ENCODE measurements around the gene AP1B1.
A peak's percentile ranks its signal among the peaks of the same experiment; 100 is the strongest.

The AP1B1 gene

DNA sequence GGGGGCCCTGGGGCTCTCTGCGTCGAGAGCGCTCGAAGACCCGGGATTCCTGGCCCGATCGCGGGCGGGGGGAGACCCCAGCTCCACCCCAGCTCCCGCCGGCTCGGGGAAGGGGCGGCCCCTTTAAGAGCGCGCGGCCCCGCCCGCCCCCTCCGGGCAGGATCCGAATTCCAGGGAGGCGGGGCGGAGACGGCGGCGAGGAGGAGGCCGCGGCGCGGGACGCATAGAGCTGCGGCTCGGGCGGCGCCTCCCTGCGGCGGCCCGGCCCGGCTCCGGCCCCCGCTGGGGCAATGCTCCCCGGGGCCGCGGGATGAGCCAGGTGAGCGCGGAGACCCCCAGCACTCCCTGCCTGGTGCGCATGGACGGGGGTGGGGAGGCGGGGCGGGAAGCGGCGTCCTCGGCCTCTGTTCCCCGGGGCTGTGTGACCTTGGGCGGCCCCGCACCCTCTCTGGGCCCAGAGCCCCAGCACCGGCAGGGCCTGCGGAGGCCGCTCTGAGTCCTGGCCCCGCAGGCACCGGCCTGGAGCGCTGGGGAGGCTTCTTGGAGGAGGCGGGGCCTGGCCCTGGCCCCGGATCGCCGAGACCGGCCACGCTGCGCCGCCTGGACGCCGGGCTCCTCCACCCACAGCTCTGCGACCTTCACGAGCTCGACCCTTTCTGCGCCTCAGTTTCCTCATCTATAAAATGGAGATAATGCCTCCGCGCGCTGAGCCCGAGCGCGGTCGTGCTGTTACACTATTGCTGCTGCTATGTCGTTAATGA, 81.4 kb downstream of the AP1B1 start:
- DNase-seq (ENCODE audit: low spot score) = peak; percentile 54
- Mint-ChIP-seq H3K4me3 (peak overlapping the region; percentile 78), H3K27me3 (ENCODE audit: low read depth) (peaks cover 12% of the 10 kb centered on the region), H3K27ac (no peak overlapping the region), H3K9me3 (no peaks in the 10 kb centered on the region), H3K36me3 (ENCODE audit: low read depth) (no peaks in the 10 kb centered on the region), H3K4me1 (ENCODE audit: low read depth) (peaks cover 8% of the 10 kb centered on the region)

DNA sequence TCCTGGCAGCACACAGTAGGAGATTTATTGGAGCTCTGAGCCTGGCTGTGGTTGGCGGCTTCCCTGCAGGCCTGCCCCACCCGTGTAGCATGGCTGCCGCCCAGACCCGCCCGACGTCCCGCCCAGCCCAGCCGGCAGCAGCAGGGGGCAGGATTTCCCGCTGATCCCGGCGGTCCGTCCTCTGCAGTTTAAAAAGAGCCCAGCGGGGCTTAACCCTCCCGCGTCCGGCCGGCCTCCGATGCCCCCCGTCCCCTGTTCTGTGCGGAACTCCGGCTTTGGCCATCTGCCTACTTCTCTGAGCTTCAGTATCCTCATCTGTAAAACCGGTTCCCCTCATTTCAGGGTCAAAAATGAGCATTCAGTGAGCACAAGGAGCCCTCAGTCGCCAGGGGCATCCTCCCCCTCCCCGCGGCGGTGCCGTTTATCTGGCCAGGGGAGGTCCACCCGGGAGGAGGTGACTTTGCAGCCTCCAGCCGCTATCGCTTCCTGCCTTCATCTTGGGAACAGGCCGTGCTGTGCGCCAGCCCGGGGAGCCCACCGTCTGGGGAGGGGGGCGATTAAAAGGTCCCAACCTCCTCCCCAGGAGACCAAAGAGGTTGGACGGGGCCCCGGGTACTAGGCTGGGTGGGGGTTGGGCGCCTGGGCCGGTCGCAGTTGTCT, 82.1 kb downstream of the AP1B1 start, which contains the start of gene GAS2L1:
Gene GAS2L1 (plus strand): TSS at position 476 of the 660 bp plus-strand sequence. CDS start 1,456 bp downstream, outside the sequence.
- H3K36me3 Mint-ChIP-seq (ENCODE audit: low read depth) = peaks cover 2% of the 10 kb centered on the region
- peak within 1 kb of the TSS; percentile 78 for H3K4me3 Mint-ChIP-seq
- peaks cover 8% of the 10 kb centered on the region for H3K4me1 Mint-ChIP-seq (ENCODE audit: low read depth)
- no peaks in the 10 kb centered on the region for H3K9me3 Mint-ChIP-seq
- peaks cover 12% of the 10 kb centered on the region for H3K27me3 Mint-ChIP-seq (ENCODE audit: low read depth)
- peak; percentile 50 for DNase-seq (ENCODE audit: low spot score)
- peak within 1 kb of the TSS; percentile 20 for H3K27ac Mint-ChIP-seq

DNA sequence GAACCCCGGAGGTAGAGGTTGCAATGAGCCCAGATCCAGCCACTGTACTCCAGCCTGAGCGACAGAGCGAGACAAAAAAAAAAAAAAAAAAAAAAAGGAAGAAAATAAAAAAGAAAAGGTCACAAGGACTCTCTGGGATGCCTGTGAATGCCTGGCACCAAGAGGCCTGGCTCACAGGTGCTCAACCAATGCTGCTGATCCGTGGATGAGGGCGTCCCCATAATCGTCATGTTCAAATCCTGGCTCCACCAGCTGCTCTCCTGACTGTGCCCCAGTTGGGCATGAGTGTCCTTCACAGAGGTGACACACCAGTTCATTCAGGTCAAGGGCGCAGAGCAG, 82.6 kb downstream of the AP1B1 start:
- Mint-ChIP-seq H3K4me1 (ENCODE audit: low read depth) (peaks cover 6% of the 10 kb centered on the region), H3K27ac (peak overlapping the region; percentile 20), H3K36me3 (ENCODE audit: low read depth) (peaks cover 7% of the 10 kb centered on the region), H3K4me3 (peak overlapping the region; percentile 78), H3K9me3 (no peaks in the 10 kb centered on the region), H3K27me3 (ENCODE audit: low read depth) (peaks cover 12% of the 10 kb centered on the region)
- DNase-seq (ENCODE audit: low spot score) = no peak

DNA sequence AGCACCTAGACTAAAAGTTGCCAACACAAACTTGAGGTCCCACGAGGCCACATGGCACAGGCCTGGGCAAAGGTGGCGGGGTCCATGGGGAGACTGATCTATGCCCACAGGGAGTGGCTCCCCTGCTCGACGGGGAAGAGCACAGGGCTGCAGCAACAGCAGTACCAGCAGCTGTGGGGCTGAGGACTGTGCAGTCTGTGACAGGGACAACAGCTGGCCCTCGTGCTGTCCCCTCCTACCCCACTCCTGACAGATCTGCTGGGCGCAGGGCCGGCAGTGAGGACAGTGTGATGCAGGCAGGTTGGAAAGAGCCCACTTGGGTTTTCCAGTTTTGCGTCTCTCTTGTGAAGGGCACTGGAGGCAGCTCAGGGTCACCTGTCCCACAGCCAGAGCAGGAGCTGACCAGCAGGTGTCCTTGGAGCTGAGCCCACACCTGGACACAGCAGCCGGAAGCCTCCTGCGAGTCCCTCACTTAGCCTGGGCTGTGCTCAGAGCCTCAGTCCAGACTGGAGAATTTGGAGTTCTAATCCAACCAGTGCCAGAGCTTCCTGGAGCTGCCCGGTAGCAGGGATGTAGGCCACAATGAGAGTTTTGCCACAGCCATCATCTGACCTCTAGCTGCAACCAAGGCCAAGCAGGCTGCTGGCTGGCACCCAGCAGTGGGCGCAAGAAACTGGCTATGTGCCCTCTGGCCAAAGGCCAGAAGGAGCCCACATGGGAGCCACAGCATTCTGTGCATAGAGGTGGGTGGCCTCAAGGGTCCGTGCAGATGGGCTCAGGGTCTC, 85.5 kb downstream of the AP1B1 start:
- Mint-ChIP-seq H3K36me3 (ENCODE audit: low read depth) (peaks cover 31% of the 10 kb centered on the region), H3K9me3 (no peaks in the 10 kb centered on the region), H3K27ac (no peak overlapping the region)

DNA sequence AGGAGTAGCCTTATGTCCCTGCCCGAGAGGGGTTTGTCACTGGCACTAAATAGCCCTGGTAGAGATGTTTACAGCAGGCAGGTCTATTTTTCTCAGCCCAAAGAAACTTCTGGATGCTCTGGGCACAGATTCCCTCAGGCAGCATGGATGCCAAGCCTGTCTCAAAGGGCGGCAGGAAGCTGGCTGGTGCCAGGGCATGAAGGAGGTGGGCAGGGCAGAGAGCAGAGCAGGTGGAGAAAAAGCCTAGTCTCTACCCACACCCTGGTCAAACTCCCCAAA, 86.0 kb downstream of the AP1B1 start:
- Mint-ChIP-seq H3K9me3 (no peaks in the 10 kb centered on the region), H3K4me1 (ENCODE audit: low read depth) (peaks cover 6% of the 10 kb centered on the region), H3K27me3 (ENCODE audit: low read depth) (peaks cover 10% of the 10 kb centered on the region), H3K27ac (no peak overlapping the region), H3K4me3 (no peak overlapping the region), H3K36me3 (ENCODE audit: low read depth) (peaks cover 36% of the 10 kb centered on the region)
- DNase-seq (ENCODE audit: low spot score) = no peak

More for the DNA sequence above, 85.5 kb downstream of the AP1B1 start:
- H3K27me3 Mint-ChIP-seq (ENCODE audit: low read depth) = peaks cover 12% of the 10 kb centered on the region
- H3K4me1 Mint-ChIP-seq (ENCODE audit: low read depth) = peaks cover 6% of the 10 kb centered on the region
- no peak for DNase-seq (ENCODE audit: low spot score)
- no peak overlapping the region for H3K4me3 Mint-ChIP-seq

DNA sequence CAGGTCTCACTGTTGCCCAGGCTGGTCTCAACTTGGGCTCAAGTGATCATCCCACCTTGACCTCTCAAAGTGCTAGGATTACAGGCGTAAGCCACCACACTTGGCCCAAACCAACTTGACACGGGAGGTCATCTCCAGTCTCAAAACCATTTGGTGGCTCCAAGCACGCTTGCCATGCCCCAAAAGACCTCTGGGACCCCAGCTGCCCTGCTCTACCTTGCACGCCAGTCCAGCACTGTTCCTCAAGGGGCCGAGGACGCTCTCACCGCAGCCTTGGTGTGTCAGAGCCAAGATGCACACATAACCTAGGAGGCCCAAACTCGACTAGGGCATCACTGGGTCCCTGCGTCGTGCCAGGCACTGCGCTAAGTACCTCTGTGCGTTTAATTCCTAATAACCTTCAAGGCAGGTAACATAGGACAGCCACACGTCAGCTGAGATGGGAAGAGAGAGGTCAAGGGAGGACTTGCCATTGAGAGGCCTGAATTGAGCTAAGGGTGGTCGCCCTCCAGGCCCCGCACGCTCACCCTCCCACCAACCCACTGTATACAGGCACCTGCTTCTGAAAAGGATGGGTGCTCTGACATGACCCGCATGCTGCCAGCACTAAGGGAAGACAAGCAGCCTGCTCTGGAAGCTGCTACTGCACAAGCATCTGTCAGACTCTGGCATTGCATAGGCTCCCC, 86.5 kb downstream of the AP1B1 start:
- Mint-ChIP-seq H3K27me3 (ENCODE audit: low read depth) (peaks cover 9% of the 10 kb centered on the region), H3K9me3 (no peaks in the 10 kb centered on the region), H3K27ac (no peak overlapping the region), H3K4me3 (no peak overlapping the region), H3K36me3 (ENCODE audit: low read depth) (peaks cover 41% of the 10 kb centered on the region), H3K4me1 (ENCODE audit: low read depth) (peaks cover 6% of the 10 kb centered on the region)
- no peak for DNase-seq (ENCODE audit: low spot score)

DNA sequence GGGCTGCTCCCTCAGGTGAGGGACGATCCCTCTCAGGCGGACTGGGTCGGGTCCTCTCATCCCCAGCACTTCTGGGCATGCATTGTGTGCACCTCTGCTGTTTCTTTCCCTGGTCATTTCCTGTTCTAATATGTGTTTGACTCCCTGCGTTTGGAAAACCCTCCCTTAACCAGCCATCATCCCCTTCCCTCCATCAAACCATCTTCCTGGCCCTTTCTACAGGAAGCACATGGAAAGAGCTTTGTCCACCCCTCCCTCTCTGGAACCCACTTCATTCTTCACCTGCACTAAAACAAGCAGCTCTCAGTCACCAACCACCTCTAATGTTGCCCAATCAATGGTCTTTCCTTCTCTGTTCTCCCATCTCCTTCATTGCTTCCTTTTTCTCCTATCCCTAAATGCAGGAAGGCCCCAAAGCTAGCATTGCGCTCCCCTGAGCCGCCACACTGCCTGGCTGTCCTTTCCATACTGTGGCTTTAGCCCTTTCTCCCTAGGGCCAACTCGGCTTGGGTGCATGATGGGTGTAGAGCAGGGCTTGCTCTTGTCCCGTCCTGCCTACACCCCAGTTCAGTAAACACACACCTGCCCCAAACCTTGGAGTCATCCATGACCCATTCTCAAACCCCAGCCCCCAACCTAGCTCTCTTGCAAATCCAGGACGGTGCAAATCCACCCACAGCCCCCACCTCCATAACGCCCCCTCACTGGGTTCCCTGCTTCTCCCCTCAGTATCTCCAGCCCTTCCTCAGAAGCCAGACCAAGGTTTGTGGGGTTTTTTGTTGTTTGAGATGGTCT, 87.4 kb downstream of the AP1B1 start:
- no peak overlapping the region for H3K27ac Mint-ChIP-seq
- peaks cover 6% of the 10 kb centered on the region for H3K27me3 Mint-ChIP-seq (ENCODE audit: low read depth)
- H3K4me1 Mint-ChIP-seq (ENCODE audit: low read depth) = peaks cover 2% of the 10 kb centered on the region
- DNase-seq (ENCODE audit: low spot score) = no peak
- H3K36me3 Mint-ChIP-seq (ENCODE audit: low read depth) = peaks cover 47% of the 10 kb centered on the region
- H3K9me3 Mint-ChIP-seq = no peaks in the 10 kb centered on the region
- H3K4me3 Mint-ChIP-seq = no peak overlapping the region

DNA sequence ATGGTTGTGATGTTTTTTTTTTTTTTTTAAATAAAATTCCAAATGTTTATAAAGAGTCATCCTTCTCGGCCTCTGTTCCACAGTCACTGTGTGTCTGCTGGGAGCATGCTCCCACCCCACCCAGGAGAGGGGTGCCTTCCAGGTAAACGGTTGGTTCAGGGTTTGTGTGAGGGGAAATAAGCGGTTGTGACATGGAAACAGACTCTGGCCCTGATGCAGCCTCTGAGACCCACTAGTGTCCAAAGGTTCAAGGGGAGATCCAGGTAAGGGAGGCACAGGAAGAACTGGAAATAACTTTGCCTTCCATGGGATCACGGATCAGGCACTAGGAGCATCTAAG, 87.9 kb downstream of the AP1B1 start:
- Mint-ChIP-seq H3K36me3 (ENCODE audit: low read depth) (peaks cover 53% of the 10 kb centered on the region), H3K27ac (no peak overlapping the region), H3K4me1 (ENCODE audit: low read depth) (no peaks in the 10 kb centered on the region), H3K4me3 (no peak overlapping the region), H3K27me3 (ENCODE audit: low read depth) (peaks cover 4% of the 10 kb centered on the region), H3K9me3 (no peaks in the 10 kb centered on the region)
- DNase-seq (ENCODE audit: low spot score) = no peak

DNA sequence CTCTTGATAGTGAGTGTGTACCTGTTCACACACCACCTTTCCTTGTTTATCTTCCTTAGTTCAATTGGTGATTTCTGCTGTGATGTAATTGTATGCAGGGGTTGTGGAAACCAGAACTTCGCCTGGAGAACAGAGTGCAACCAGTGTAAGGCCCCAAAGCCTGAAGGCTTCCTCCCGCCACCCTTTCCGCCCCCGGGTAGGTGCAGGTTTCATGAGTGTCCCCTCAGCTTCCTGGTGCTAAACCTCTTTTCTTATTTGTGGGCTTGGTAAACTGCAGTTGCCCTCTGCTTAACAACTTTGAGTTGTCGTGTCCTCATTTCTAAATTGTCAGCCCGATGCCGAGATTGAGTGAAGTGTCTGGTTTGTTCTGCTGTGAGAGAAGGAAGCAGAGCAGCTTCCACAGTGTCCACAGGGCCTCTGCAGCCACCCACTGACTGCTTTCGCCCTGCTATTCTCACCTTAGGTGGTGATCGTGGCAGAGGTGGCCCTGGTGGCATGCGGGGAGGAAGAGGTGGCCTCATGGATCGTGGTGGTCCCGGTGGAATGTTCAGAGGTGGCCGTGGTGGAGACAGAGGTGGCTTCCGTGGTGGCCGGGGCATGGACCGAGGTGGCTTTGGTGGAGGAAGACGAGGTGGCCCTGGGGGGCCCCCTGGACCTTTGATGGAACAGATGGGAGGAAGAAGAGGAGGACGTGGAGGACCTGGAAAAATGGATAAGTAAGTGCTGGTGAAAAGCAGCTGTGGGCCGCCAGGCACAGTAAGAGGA, 89.1 kb downstream of the AP1B1 start:
- no peaks in the 10 kb centered on the region for H3K27me3 Mint-ChIP-seq (ENCODE audit: low read depth)

DNA sequence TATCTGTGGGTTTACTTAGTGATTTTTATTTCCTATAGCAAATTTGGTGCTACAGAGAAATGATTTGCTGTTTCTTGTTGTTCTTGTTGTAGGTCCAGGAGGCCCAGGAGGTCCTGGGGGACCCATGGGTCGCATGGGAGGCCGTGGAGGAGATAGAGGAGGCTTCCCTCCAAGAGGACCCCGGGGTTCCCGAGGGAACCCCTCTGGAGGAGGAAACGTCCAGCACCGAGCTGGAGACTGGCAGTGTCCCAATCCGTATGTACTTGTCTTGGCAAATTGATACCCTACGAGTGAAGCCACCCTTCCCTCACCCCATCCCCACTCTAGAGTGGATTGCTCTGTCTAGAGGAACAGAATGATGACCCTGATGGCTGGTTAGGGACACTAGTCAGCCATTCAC, 89.7 kb downstream of the AP1B1 start:
- no peaks in the 10 kb centered on the region for H3K27me3 Mint-ChIP-seq (ENCODE audit: low read depth)
- no peak overlapping the region for H3K4me3 Mint-ChIP-seq
- no peaks in the 10 kb centered on the region for H3K9me3 Mint-ChIP-seq
- H3K27ac Mint-ChIP-seq = no peak overlapping the region
- no peaks in the 10 kb centered on the region for H3K4me1 Mint-ChIP-seq (ENCODE audit: low read depth)
- DNase-seq (ENCODE audit: low spot score) = no peak
- H3K36me3 Mint-ChIP-seq (ENCODE audit: low read depth) = peaks cover 63% of the 10 kb centered on the region

More for the DNA sequence above, 89.1 kb downstream of the AP1B1 start:
- Mint-ChIP-seq H3K27ac (no peak overlapping the region), H3K36me3 (ENCODE audit: low read depth) (peaks cover 57% of the 10 kb centered on the region), H3K4me3 (no peak overlapping the region), H3K9me3 (no peaks in the 10 kb centered on the region), H3K4me1 (ENCODE audit: low read depth) (no peaks in the 10 kb centered on the region)
- DNase-seq (ENCODE audit: low spot score) = no peak

DNA sequence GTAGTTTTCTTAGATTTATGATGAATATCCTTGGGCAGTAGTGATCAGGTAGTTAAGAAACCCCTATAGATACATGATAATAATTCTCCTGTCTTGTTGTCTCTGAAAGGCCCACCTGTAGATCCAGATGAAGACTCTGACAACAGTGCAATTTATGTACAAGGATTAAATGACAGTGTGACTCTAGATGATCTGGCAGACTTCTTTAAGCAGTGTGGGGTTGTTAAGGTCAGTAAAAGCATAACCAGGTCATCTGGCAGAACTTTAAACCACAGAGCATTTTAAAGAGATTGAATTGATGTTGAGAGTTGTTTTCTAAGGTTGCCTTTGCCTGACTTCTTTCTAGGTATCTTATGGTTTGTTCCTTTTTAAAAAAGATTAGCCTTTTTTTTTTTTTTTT, 96.0 kb downstream of the AP1B1 start:
- H3K27ac Mint-ChIP-seq = no peak overlapping the region
- no peaks in the 10 kb centered on the region for H3K27me3 Mint-ChIP-seq (ENCODE audit: low read depth)
- H3K9me3 Mint-ChIP-seq = no peaks in the 10 kb centered on the region
- peaks cover 4% of the 10 kb centered on the region for H3K4me1 Mint-ChIP-seq (ENCODE audit: low read depth)
- DNase-seq (ENCODE audit: low spot score) = no peak
- H3K4me3 Mint-ChIP-seq = no peak overlapping the region
- H3K36me3 Mint-ChIP-seq (ENCODE audit: low read depth) = peaks cover 77% of the 10 kb centered on the region

DNA sequence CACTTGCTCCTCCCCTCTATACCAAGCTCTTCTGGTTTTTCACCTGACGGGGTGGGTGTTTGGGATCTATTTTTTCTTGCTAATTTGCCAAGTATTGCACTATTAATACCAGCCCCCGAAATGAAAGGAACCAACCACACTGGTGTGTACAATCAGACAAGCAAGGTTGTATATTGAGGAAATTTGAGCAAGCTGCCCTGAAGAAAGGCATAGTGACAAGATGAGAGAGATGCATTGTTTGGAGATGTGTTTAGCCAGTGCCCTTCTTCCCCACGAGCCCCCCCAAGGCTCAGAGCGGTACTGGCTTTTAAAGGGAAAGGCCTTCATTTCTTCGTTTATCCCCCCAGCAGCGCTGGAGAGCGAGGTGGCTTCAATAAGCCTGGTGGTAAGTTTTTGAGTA, 97.2 kb downstream of the AP1B1 start:
- Mint-ChIP-seq H3K36me3 (ENCODE audit: low read depth) (peaks cover 76% of the 10 kb centered on the region), H3K27me3 (ENCODE audit: low read depth) (no peaks in the 10 kb centered on the region), H3K27ac (no peak overlapping the region), H3K9me3 (no peaks in the 10 kb centered on the region), H3K4me3 (no peak overlapping the region), H3K4me1 (ENCODE audit: low read depth) (peaks cover 4% of the 10 kb centered on the region)
- no peak for DNase-seq (ENCODE audit: low spot score)

DNA sequence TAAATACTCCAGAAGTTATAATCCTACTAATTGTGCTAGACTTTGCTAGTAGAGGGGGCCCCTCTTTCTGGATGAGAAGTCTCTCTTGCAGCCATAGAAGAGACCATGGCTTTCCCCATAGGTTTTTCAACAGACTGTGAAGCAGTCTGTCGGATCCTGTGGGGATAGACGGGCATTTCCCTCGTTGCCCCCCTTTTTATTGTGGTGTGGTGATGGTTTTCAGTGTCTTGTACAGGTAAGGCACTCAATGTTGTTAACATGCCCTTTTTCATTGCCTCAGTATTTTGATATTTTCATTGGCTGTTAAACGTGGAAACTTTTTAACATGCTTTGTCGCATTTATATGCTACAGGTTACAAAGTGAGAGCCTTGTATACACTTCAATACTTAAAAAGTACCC, 98.3 kb downstream of the AP1B1 start:
- H3K27ac Mint-ChIP-seq = no peak overlapping the region
- H3K4me1 Mint-ChIP-seq (ENCODE audit: low read depth) = peaks cover 4% of the 10 kb centered on the region
- H3K9me3 Mint-ChIP-seq = no peaks in the 10 kb centered on the region
- H3K4me3 Mint-ChIP-seq = no peak overlapping the region
- H3K36me3 Mint-ChIP-seq (ENCODE audit: low read depth) = peaks cover 74% of the 10 kb centered on the region
- H3K27me3 Mint-ChIP-seq (ENCODE audit: low read depth) = no peaks in the 10 kb centered on the region
- no peak for DNase-seq (ENCODE audit: low spot score)

All from T-helper 2 cell treated with Interferon-gamma antibody and Interleukin-4, amounts not matched to agents 5 μg/mL and 100 μg/mL, for 36 hours (primary cell).